ENCODE data around the gene ME3.

The ME3 gene

GRCh38 chr11:86510097-86510496 lies 162.3 kb downstream of the ME3 start:
- no peak for DNase-seq

GRCh38 chr11:86509588-86509974 lies 162.8 kb downstream of the ME3 start:
- DNase-seq, result no peak

GRCh38 chr11:86508604-86509587 lies 163.5 kb downstream of the ME3 start:
- DNase-seq, result no peak

GRCh38 chr11:86507249-86507845 lies 165.1 kb downstream of the ME3 start:
- DNase-seq, result no peak

GRCh38 chr11:86506235-86506634 lies 166.2 kb downstream of the ME3 start:
- no peak for DNase-seq

GRCh38 chr11:86503131-86503530 lies 169.3 kb downstream of the ME3 start:
- no peak for DNase-seq

GRCh38 chr11:86502137-86502642 lies 170.2 kb downstream of the ME3 start:
- DNase-seq, result no peak

- DNase-seq, result no peak
Measured at GRCh38 chr11:86500500-86501140, 171.8 kb downstream of the ME3 start.

GRCh38 chr11:86499723-86500129 lies 172.7 kb downstream of the ME3 start:
- no peak for DNase-seq

GRCh38 chr11:86497836-86498235 lies 174.6 kb downstream of the ME3 start:
- DNase-seq, result no peak

- DNase-seq, result no peak
Measured at GRCh38 chr11:86497310-86497709, 175.1 kb downstream of the ME3 start.

GRCh38 chr11:86495351-86495750 lies 177.1 kb downstream of the ME3 start:
- DNase-seq, result no peak

- DNase-seq, result no peak
Measured at GRCh38 chr11:86492370-86493010, 179.9 kb downstream of the ME3 start.

GRCh38 chr11:86491027-86491426 lies 181.4 kb downstream of the ME3 start:
- DNase-seq, result no peak

GRCh38 chr11:86490582-86490981 lies 181.8 kb downstream of the ME3 start:
- no peak for DNase-seq

- DNase-seq, result no peak
Measured at GRCh38 chr11:86489442-86489841, 183.0 kb downstream of the ME3 start.

GRCh38 chr11:86488553-86488952 lies 183.9 kb downstream of the ME3 start:
- DNase-seq, result no peak

GRCh38 chr11:86487671-86488070 lies 184.7 kb downstream of the ME3 start:
- no peak for DNase-seq

- no peak for DNase-seq
Measured at GRCh38 chr11:86486261-86487030, 186.0 kb downstream of the ME3 start.

- no peak for DNase-seq
Measured at GRCh38 chr11:86484795-86485166, 187.6 kb downstream of the ME3 start.

- DNase-seq, result no peak
Measured at GRCh38 chr11:86483940-86484794, 188.2 kb downstream of the ME3 start.
